C4-2B (cell line): Measurements from ENCODE around the gene RILP.
"Not testable (repeated sequence)": the region's sequence is repeated elsewhere in the genome, so short reads cannot be mapped to it uniquely, and the experiment has no call there.

Source experiments
- H3K27ac ChIP-seq: fragments of 450-650 bp; 2 replicates; pipeline ENCODE4 v1.5.1; 2017
- CTCF ChIP-seq: fragments of 450-650 bp; conservative IDR thresholded peaks from 2 replicates; pipeline ENCODE4 v1.5.1; 2017; ENCODE audit warnings: mild to moderate bottlenecking
- ZFX ChIP-seq: fragments of 450-650 bp; IDR thresholded peaks from 2 replicates; pipeline ENCODE4 v1.6.1; 2017

Gene RILP

GRCh38 chr17:1653735-1654134 lies 4.1 kb upstream of the RILP start:
- TF ChIP-seq CTCF (no peak), ZFX (no peak)
- no peak overlapping the region for H3K27ac ChIP-seq

- not testable (repeated sequence) for H3K27ac ChIP-seq
Measured at GRCh38 chr17:1652794-1653193, 3.1 kb upstream of the RILP start.

GRCh38 chr17:1651559-1651844 lies 1.8 kb upstream of the RILP start:
- TF ChIP-seq CTCF: no peak
- no peak for TF ChIP-seq ZFX
- no peak overlapping the region; the same call in 1 of the 2 replicates for H3K27ac ChIP-seq

GRCh38 chr17:1650731-1651558 lies 1.3 kb upstream of the RILP start:
- peak overlapping the region; percentile 96 for H3K27ac ChIP-seq
- TF ChIP-seq CTCF (no peak), ZFX (no peak)

GRCh38 chr17:1648963-1649843 lies 463 bp downstream of the RILP start:
- TF ChIP-seq CTCF (peak; percentile 98), ZFX (0 out of 2 replicates have a peak, but pooled peaks have one; percentile 15)
- H3K27ac ChIP-seq: peak overlapping the region; percentile 96

- TF ChIP-seq CTCF: no peak
- TF ChIP-seq ZFX: no peak
- peak overlapping the region; percentile 96 for H3K27ac ChIP-seq
Measured at GRCh38 chr17:1648173-1648962, 1.3 kb downstream of the RILP start.

- TF ChIP-seq ZFX (no peak), CTCF (no peak)
- H3K27ac ChIP-seq: no peak overlapping the region; the same call in 1 of the 2 replicates
Measured at GRCh38 chr17:1647802-1648171, 1.9 kb downstream of the RILP start.
